Neural cell (in vitro differentiated cells): ENCODE data around the gene PLOD2. TPM values are rescaled to one million over a fixed set of nuclear protein-coding genes. Genes with fewer than 3 reads are reported as not detected.

ENCODE experiments used
- H2AFZ ChIP-seq: fragments of 200-600, 300-800 bp; sonication (generic), shearing (Covaris generic); 2 replicates; pipeline ENCODE4 v1.6.0; 2014; ENCODE audit warnings: low read depth, mild to moderate bottlenecking, antibody characterized with exemption, low read length, moderate library complexity
- H3F3A ChIP-seq: fragments of 200-600 bp; shearing (Covaris generic); 2 replicates; pipeline ENCODE4 v1.6.1; 2016; ENCODE audit warnings: mild to moderate bottlenecking, moderate library complexity, mixed read lengths, antibody characterized with exemption, low read length; ENCODE audit not compliant: insufficient read depth, poor library complexity, severe bottlenecking
- H3K27ac ChIP-seq: fragments of 200-600, 300-800 bp; sonication (generic), shearing (Covaris generic); 2 replicates; pipeline ENCODE4 v1.5.1; 2014; ENCODE audit warnings: mild to moderate bottlenecking, low read length, moderate library complexity
- H3K27me3 ChIP-seq: fragments of 300-800, 200-600 bp; sonication (generic), shearing (Covaris generic); 2 replicates; pipeline ENCODE4 v1.6.0; 2014; ENCODE audit warnings: mild to moderate bottlenecking, low read depth, low read length, moderate library complexity; ENCODE audit not compliant: insufficient read depth
- H3K36me3 ChIP-seq: fragments of 300-800, 200-600 bp; sonication (generic), shearing (Covaris generic); 2 replicates; pipeline ENCODE4 v1.5.1; 2014; ENCODE audit warnings: mild to moderate bottlenecking, antibody characterized with exemption, low read length, moderate library complexity; ENCODE audit not compliant: insufficient read depth
- H3K4me2 ChIP-seq: fragments of 300-800, 200-600 bp; sonication (generic), shearing (Covaris generic); 2 replicates; pipeline ENCODE4 v1.6.0; 2014; ENCODE audit warnings: mild to moderate bottlenecking, low read length
- H3K4me3 ChIP-seq: fragments of 300-800, 200-600 bp; sonication (generic), shearing (Covaris generic); 2 replicates; pipeline ENCODE4 v1.5.1; 2014; ENCODE audit warnings: mild to moderate bottlenecking, low read length, moderate library complexity
- H3K79me2 ChIP-seq: fragments of 200-600 bp; shearing (Covaris generic); replicated peaks from 2 replicates; pipeline ENCODE4 v1.6.0; 2014; ENCODE audit warnings: mild to moderate bottlenecking, low read length, moderate library complexity; ENCODE audit not compliant: insufficient read depth
- H3K9ac ChIP-seq: fragments of 300-800, 200-600 bp; sonication (generic), shearing (Covaris generic); 2 replicates; pipeline ENCODE4 v1.6.1; 2016; ENCODE audit warnings: mild to moderate bottlenecking, low read length, mixed read lengths
- H3K9me2 ChIP-seq: fragments of 200-600 bp; shearing (Covaris generic); 2 replicates; pipeline ENCODE4 v1.6.1; 2016; ENCODE audit warnings: mild to moderate bottlenecking, low read length, mixed read lengths; ENCODE audit not compliant: insufficient read depth
- H3K9me3 ChIP-seq: fragments of 200-600, 300-800 bp; sonication (generic), shearing (Covaris generic); 2 replicates; pipeline ENCODE4 v1.6.1; 2016; ENCODE audit warnings: mild to moderate bottlenecking, mixed run types, low read length, moderate library complexity, mixed read lengths
- H4K20me1 ChIP-seq: fragments of 200-600 bp; shearing (Covaris generic); 2 replicates; pipeline ENCODE4 v1.6.1; 2016; ENCODE audit warnings: mild to moderate bottlenecking, mixed run types; ENCODE audit not compliant: insufficient read depth
- EP300 ChIP-seq: fragments of 450-650 bp; conservative IDR thresholded peaks from 2 replicates; pipeline ENCODE4 v1.6.1; 2014; ENCODE audit warnings: antibody characterized with exemption, mild to moderate bottlenecking, moderate library complexity; ENCODE audit not compliant: poor library complexity, severe bottlenecking
- EZH2 ChIP-seq: fragments of 200-600, 300-800 bp; shearing (Covaris generic), sonication (generic); IDR thresholded peaks from 2 replicates; pipeline ENCODE4 v1.6.1; 2014; ENCODE audit warnings: antibody characterized with exemption, low read length, borderline replicate concordance, mild to moderate bottlenecking; ENCODE audit not compliant: insufficient read depth, poor library complexity, severe bottlenecking
- MXI1 ChIP-seq: fragments of 450-650 bp; conservative IDR thresholded peaks from 2 replicates; pipeline ENCODE4 v1.6.1; 2014; ENCODE audit warnings: antibody characterized with exemption, mild to moderate bottlenecking; ENCODE audit not compliant: poor library complexity, severe bottlenecking
- POLR2AphosphoS5 ChIP-seq: IDR thresholded peaks from 2 replicates; pipeline ENCODE4 v1.6.1; 2012
- RAD21 ChIP-seq: fragments of 450-650 bp; conservative IDR thresholded peaks from 2 replicates; pipeline ENCODE4 v1.6.1; 2014; ENCODE audit warnings: antibody characterized with exemption, mild to moderate bottlenecking, moderate library complexity
- SMC3 ChIP-seq: fragments of 450-650 bp; conservative IDR thresholded peaks from 2 replicates; pipeline ENCODE4 v1.6.1; 2014; ENCODE audit warnings: antibody characterized with exemption, mild to moderate bottlenecking, moderate library complexity; ENCODE audit not compliant: poor library complexity
- TAF1 ChIP-seq: IDR thresholded peaks from 2 replicates; pipeline ENCODE4 v1.6.1; 2012; ENCODE audit warnings: low read depth
- polyA plus RNA-seq: library from polyadenylated mRNA; depleted of rRNA; stranded (reverse); fragments of >200 nt; gene quantifications from 2 replicates; pipeline ENCODE4 v1.2.3, GENCODE V29; 2014
- TF ChIP-seq, protein P1 (sequence below): IDR thresholded peaks from 2 replicates; pipeline ENCODE4 v1.6.1; 2012; ENCODE audit warnings: borderline replicate concordance
- TF ChIP-seq, protein P2 (sequence below): fragments of 450-650 bp; IDR thresholded peaks from 2 replicates; pipeline ENCODE4 v1.5.1; 2014; ENCODE audit warnings: antibody characterized with exemption, mild to moderate bottlenecking, moderate library complexity; ENCODE audit not compliant: poor library complexity, severe bottlenecking

PLOD2 gene
- polyA plus RNA-seq, 1 donor from 2014 or later: 5.6 TPM

DNA sequence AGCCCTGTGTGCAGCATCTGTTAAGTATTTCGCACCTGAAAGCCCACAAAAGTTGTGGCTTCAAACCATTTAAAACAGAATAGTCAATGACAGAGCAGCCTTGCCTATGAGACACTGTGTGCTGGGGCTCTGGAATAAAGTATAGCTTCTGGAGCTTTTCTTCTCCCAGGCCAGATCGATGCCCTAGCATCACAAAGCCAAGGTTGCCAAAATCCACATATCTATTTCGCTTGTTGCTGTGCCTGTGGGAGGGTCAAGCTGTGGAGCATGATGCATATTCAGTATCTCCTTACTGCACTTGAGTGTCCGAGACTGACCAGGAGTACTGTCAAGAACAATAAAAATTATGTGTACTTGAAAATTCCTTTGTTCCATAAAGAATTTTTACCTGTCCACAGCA lies 7.6 kb downstream of the PLOD2 start:
- H3K27ac ChIP-seq: no peak overlapping the region
- no peaks in the 10 kb centered on the region for H3F3A ChIP-seq
- H3K36me3 ChIP-seq: no peaks in the 10 kb centered on the region
- H3K9ac ChIP-seq: no peak overlapping the region
- H2AFZ ChIP-seq: no peak overlapping the region
- H3K4me2 ChIP-seq: no peak overlapping the region
- no peaks in the 10 kb centered on the region for H3K79me2 ChIP-seq
- no peaks in the 10 kb centered on the region for H3K27me3 ChIP-seq
- H3K4me3 ChIP-seq: no peak overlapping the region
- H3K9me3 ChIP-seq: no peaks in the 10 kb centered on the region
- H4K20me1 ChIP-seq: no peaks in the 10 kb centered on the region
- TF ChIP-seq, protein P1, sequence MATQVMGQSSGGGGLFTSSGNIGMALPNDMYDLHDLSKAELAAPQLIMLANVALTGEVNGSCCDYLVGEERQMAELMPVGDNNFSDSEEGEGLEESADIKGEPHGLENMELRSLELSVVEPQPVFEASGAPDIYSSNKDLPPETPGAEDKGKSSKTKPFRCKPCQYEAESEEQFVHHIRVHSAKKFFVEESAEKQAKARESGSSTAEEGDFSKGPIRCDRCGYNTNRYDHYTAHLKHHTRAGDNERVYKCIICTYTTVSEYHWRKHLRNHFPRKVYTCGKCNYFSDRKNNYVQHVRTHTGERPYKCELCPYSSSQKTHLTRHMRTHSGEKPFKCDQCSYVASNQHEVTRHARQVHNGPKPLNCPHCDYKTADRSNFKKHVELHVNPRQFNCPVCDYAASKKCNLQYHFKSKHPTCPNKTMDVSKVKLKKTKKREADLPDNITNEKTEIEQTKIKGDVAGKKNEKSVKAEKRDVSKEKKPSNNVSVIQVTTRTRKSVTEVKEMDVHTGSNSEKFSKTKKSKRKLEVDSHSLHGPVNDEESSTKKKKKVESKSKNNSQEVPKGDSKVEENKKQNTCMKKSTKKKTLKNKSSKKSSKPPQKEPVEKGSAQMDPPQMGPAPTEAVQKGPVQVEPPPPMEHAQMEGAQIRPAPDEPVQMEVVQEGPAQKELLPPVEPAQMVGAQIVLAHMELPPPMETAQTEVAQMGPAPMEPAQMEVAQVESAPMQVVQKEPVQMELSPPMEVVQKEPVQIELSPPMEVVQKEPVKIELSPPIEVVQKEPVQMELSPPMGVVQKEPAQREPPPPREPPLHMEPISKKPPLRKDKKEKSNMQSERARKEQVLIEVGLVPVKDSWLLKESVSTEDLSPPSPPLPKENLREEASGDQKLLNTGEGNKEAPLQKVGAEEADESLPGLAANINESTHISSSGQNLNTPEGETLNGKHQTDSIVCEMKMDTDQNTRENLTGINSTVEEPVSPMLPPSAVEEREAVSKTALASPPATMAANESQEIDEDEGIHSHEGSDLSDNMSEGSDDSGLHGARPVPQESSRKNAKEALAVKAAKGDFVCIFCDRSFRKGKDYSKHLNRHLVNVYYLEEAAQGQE: no peak
- TF ChIP-seq MXI1 (no peak), EP300 (no peak), SMC3 (no peak), EZH2 (no peak), RAD21 (no peak), TAF1 (no peak), POLR2AphosphoS5 (no peak)
- TF ChIP-seq, protein P2, sequence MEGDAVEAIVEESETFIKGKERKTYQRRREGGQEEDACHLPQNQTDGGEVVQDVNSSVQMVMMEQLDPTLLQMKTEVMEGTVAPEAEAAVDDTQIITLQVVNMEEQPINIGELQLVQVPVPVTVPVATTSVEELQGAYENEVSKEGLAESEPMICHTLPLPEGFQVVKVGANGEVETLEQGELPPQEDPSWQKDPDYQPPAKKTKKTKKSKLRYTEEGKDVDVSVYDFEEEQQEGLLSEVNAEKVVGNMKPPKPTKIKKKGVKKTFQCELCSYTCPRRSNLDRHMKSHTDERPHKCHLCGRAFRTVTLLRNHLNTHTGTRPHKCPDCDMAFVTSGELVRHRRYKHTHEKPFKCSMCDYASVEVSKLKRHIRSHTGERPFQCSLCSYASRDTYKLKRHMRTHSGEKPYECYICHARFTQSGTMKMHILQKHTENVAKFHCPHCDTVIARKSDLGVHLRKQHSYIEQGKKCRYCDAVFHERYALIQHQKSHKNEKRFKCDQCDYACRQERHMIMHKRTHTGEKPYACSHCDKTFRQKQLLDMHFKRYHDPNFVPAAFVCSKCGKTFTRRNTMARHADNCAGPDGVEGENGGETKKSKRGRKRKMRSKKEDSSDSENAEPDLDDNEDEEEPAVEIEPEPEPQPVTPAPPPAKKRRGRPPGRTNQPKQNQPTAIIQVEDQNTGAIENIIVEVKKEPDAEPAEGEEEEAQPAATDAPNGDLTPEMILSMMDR: no peak
- no peaks in the 10 kb centered on the region for H3K9me2 ChIP-seq

DNA sequence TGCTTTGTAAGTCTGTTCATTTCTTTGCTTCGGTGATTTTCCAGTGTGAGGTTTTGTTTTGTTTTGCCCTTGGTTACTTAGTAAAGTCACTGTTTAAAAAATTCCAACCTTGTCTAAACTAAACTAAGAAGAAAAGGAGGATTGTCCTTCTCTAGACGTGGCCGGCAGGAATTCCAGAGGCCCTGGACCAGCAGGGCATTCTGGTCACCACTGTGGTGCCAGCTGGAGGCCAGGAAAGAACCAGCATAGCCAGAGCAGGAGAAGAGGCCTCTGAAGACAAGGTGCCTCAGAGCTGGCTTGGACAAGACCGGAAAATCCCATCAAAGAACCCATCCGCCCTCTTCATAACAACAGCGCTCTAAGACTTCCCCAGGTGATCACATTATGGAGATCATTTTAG lies 8.2 kb downstream of the PLOD2 start:
- Histone ChIP-seq H3K36me3 (no peaks in the 10 kb centered on the region), H3K79me2 (no peaks in the 10 kb centered on the region), H3K9me2 (no peaks in the 10 kb centered on the region), H2AFZ (no peak overlapping the region), H4K20me1 (no peaks in the 10 kb centered on the region), H3K27me3 (no peaks in the 10 kb centered on the region), H3K27ac (no peak overlapping the region), H3F3A (no peaks in the 10 kb centered on the region), H3K9me3 (no peaks in the 10 kb centered on the region), H3K4me3 (no peak overlapping the region), H3K4me2 (no peak overlapping the region), H3K9ac (no peak overlapping the region)
- no peak for TF ChIP-seq SMC3
- no peak for TF ChIP-seq TAF1
- no peak for TF ChIP-seq POLR2AphosphoS5
- TF ChIP-seq, protein P1: no peak
- TF ChIP-seq EZH2: no peak
